Measurements from ENCODE around the gene NR2F2. TPM values are rescaled to one million over a fixed set of nuclear protein-coding genes. Genes with fewer than 3 reads are reported as not detected.

Gene NR2F2
- total and polyA plus RNA-seq, 2 experiments from 2014 or later: 0.16 TPM; not detected in 1

DNA sequence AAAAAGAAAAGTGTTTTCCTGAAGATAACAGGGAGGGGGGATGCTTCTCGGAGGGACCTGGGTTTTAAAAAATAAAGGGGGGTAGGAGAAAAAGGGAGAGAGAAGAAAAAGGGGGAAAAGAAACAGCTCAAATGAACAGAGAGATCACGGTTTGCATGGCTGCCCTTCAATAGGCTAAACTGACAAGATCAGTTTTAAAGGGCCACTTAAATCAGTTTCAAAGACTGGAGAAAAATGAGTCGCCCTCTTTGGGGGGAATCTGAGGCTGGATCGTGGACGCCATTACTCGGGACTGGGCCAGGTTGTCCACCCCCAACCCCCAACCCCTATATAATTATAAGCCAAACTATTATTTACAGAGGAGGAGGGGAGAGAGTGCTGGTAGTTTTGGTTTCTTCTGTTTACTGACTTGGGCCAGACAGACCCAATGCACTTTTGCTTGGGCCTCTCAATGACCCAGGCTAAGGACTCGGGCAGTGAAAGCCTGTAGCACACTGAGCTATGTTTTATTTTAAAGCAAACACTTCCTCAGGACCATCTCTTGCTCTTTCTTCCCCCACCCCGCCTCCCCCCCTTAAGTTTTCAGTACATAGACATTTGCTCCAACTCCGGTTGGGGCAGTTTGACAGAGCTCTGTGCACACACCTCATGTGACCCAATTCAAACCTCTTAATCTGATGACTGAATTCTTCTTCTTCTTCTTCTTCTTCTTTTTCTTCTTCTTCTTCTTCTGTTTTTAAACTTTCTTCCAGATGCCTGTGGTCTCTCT, 6.3 kb downstream of the NR2F2 start:
- Mint-ChIP-seq H3K27ac (no peak overlapping the region), H3K4me1 (peaks cover 68% of the 10 kb centered on the region), H3K4me3 (peak overlapping the region; percentile 28; the same call in 1 of the 3 replicates), H3K36me3 (ENCODE audit: low read depth) (no peaks in the 10 kb centered on the region), H3K9me3 (peaks cover 3% of the 10 kb centered on the region; the same call in 2 of the 3 replicates), H3K27me3 (ENCODE audit: insufficient read depth, low read depth, poor library complexity) (peaks cover 96% of the 10 kb centered on the region)
- Histone ChIP-seq H2AFZ (no peak overlapping the region), H3K4me3 (peak overlapping the region; percentile 37), H4K20me1 (replicated peaks; ENCODE audit: insufficient read depth) (0 out of 2 replicates have a peak, but pooled peaks cover 5% of the 10 kb centered on the region), H3K36me3 (ENCODE audit: insufficient read depth) (no peaks in the 10 kb centered on the region), H3K9me2 (ENCODE audit: insufficient read depth) (no peaks in the 10 kb centered on the region), H3K27ac (ENCODE audit: low read depth) (no peak overlapping the region), H3K27me3 (ENCODE audit: insufficient read depth) (peaks cover 96% of the 10 kb centered on the region), H3K4me1 (ENCODE audit: insufficient read depth) (peaks cover 77% of the 10 kb centered on the region), H3K4me2 (peak overlapping the region; percentile 73), H3F3A (replicated peaks; ENCODE audit: low read depth) (peaks cover 19% of the 10 kb centered on the region), H3K79me2 (replicated peaks; ENCODE audit: insufficient read depth) (no peaks in the 10 kb centered on the region)
- no peak for TF ChIP-seq ZNF331 (CRISPR knock-in tag; IDR thresholded peaks at IDR 0.05; ENCODE audit: low read depth)
- TF ChIP-seq, protein P1, sequence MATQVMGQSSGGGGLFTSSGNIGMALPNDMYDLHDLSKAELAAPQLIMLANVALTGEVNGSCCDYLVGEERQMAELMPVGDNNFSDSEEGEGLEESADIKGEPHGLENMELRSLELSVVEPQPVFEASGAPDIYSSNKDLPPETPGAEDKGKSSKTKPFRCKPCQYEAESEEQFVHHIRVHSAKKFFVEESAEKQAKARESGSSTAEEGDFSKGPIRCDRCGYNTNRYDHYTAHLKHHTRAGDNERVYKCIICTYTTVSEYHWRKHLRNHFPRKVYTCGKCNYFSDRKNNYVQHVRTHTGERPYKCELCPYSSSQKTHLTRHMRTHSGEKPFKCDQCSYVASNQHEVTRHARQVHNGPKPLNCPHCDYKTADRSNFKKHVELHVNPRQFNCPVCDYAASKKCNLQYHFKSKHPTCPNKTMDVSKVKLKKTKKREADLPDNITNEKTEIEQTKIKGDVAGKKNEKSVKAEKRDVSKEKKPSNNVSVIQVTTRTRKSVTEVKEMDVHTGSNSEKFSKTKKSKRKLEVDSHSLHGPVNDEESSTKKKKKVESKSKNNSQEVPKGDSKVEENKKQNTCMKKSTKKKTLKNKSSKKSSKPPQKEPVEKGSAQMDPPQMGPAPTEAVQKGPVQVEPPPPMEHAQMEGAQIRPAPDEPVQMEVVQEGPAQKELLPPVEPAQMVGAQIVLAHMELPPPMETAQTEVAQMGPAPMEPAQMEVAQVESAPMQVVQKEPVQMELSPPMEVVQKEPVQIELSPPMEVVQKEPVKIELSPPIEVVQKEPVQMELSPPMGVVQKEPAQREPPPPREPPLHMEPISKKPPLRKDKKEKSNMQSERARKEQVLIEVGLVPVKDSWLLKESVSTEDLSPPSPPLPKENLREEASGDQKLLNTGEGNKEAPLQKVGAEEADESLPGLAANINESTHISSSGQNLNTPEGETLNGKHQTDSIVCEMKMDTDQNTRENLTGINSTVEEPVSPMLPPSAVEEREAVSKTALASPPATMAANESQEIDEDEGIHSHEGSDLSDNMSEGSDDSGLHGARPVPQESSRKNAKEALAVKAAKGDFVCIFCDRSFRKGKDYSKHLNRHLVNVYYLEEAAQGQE (IDR thresholded peaks at IDR 0.05; ENCODE audit: unreplicated experiment): no peak
- ATAC-seq: no peak
- DNase-seq (ENCODE audit: low spot score): peak; percentile 40

GRCh38 chr15:96337365-96338023, 7.0 kb downstream of the NR2F2 start:
- peak overlapping the region; percentile 73 for H3K4me2 ChIP-seq
- Mint-ChIP-seq H3K36me3 (ENCODE audit: low read depth) (no peaks in the 10 kb centered on the region), H3K27me3 (ENCODE audit: insufficient read depth, low read depth, poor library complexity) (peaks cover 98% of the 10 kb centered on the region), H3K4me3 (peak overlapping the region; percentile 28; the same call in 1 of the 3 replicates), H3K4me1 (peaks cover 71% of the 10 kb centered on the region), H3K9me3 (peaks cover 2% of the 10 kb centered on the region; the same call in 2 of the 3 replicates), H3K27ac (no peak overlapping the region)
- no peaks in the 10 kb centered on the region for H3K79me2 ChIP-seq (replicated peaks; ENCODE audit: insufficient read depth)
- H3K27ac ChIP-seq (ENCODE audit: low read depth): no peak overlapping the region
- H3K4me1 ChIP-seq (ENCODE audit: insufficient read depth): peaks cover 82% of the 10 kb centered on the region
- 0 out of 2 replicates have a peak, but pooled peaks cover 10% of the 10 kb centered on the region for H4K20me1 ChIP-seq (replicated peaks; ENCODE audit: insufficient read depth)
- H3F3A ChIP-seq (replicated peaks; ENCODE audit: low read depth): peaks cover 21% of the 10 kb centered on the region
- no peaks in the 10 kb centered on the region for H3K36me3 ChIP-seq (ENCODE audit: insufficient read depth)
- ATAC-seq (no peak), DNase-seq (ENCODE audit: low spot score) (peak; percentile 54)
- peaks cover 96% of the 10 kb centered on the region for H3K27me3 ChIP-seq (ENCODE audit: insufficient read depth)
- no peaks in the 10 kb centered on the region for H3K9me2 ChIP-seq (ENCODE audit: insufficient read depth)
- H2AFZ ChIP-seq: no peak overlapping the region
- TF ChIP-seq EZH2 (IDR thresholded peaks at IDR 0.05; ENCODE audit: low read depth, unreplicated experiment) (peak; percentile 65), JUNB (IDR thresholded peaks at IDR 0.05; ENCODE audit: unreplicated experiment) (no peak)
- peak overlapping the region; percentile 37; the same call in 1 of the 2 replicates for H3K4me3 ChIP-seq
